ENCODE measurements around the gene ENO4.
A peak's percentile ranks its signal among the peaks of the same experiment; 100 is the strongest.

The ENO4 gene, protein sequence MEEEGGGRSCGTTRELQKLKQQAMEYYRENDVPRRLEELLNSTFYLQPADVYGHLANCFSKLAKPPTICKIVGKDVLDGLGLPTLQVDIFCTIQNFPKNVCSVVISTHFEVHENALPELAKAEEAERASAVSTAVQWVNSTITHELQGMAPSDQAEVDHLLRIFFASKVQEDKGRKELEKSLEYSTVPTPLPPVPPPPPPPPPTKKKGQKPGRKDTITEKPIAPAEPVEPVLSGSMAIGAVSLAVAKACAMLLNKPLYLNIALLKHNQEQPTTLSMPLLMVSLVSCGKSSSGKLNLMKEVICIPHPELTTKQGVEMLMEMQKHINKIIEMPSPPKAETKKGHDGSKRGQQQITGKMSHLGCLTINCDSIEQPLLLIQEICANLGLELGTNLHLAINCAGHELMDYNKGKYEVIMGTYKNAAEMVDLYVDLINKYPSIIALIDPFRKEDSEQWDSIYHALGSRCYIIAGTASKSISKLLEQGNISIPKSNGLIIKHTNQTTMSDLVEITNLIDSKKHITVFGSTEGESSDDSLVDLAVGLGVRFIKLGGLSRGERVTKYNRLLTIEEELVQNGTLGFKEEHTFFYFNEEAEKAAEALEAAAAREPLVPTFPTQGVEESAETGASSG

GRCh38 chr10:116849248-116850057 is at the start of gene ENO4:
ENO4 (plus strand) TSS chr10:116849499; CDS start chr10:116849567, 68 bp downstream.
- DNase-seq (ENCODE audit: low read depth in 2 of 2), result peak in 1 of 2 donors; percentile 15

DNA sequence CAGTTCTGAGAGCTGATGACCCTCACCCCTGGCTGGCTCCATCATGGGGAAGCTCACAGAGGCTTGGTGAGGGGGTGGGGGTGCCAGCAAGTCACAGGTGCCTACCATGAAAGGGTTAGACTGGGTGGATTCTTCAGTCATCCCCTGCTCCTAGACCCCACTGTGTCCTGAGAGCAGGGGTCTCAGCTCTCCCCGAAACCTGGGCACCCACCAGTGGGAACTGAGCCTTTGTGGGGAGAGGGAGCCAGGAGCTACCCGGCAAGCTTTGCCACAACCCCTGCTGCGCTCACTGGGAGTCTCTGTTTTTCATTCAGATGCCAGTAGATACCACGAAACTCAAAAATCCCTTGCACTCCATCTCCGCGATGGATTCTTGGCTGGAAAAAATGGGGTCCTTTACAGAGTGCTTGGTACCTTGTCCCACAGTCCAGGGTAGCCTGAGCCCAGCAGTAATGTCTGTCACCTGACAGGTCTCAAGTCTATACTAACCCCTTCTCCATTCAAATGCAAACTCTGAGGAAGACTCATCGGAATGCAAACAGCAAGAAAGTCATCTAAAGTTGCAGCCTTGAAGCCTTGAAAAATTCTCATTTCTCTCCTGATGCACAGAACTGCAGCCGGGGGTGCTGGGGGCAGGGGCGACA is 48.9 kb upstream of the ENO4 start:
- DNase-seq (ENCODE audit: low read depth in 2 of 2), result no peak

DNA sequence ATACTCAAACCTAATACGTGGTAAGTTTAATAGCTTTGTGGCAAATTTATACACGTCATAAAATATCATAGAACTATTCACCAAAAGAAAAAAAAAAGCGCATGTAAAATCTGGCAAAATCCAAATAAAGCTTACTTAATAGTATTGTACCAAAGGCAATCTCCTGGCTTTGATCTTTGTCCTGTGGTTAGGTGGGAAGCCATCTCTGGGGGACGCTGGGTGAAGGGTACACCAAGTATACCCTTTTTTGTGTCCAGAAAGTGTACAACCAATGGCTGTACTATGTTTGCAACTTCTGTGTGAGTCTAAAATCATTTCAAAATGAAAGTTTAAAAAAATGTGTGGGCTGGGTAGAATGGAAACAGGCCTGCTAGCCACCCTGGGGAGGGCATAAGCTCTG is 47.6 kb upstream of the ENO4 start:
- DNase-seq (ENCODE audit: low read depth in 2 of 2), result no peak

DNA sequence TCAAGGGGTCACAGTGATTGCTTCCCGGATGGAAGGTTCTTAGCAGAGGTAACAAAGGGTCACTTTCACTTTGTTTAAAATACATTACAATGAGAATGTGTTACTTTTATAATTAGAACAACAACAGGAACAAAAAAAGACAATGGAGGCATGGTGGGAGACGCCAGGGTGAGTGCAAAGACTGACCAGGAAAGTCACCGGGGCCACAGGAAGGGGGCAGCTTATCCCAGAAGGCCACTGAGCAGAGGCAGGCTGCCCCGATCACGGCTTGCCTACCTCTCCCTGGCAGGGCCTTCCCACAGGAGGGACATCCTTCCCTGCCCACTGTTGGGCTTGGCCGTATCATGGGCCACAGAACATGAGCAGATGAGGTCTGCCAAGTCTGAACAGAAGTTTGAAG is 46.8 kb upstream of the ENO4 start:
- no peak for DNase-seq (ENCODE audit: low read depth in 2 of 2)

DNA sequence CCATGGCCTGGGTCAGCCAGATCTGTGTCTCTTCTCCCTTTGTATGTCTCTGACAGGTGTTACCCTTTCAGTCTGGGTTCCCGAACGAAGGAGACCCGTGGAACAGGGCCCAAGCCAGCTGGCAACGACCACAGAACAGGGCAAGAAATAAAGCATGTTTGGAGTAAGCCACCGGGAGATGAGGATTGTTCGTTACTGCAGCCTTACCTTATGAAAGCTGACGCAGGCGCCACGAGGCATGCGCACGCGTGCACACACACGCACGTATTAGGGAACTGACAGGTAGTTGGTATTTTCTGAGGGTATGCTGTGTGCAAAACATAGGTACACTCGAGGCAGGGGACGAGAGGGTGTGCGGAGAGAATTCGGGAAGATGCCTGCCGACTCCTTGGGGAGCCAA is 46.4 kb upstream of the ENO4 start:
- DNase-seq (ENCODE audit: low read depth in 2 of 2), result no peak

GRCh38 chr10:116803451-116804249 is 45.6 kb upstream of the ENO4 start:
- DNase-seq (ENCODE audit: low read depth in 2 of 2), result no peak

DNA sequence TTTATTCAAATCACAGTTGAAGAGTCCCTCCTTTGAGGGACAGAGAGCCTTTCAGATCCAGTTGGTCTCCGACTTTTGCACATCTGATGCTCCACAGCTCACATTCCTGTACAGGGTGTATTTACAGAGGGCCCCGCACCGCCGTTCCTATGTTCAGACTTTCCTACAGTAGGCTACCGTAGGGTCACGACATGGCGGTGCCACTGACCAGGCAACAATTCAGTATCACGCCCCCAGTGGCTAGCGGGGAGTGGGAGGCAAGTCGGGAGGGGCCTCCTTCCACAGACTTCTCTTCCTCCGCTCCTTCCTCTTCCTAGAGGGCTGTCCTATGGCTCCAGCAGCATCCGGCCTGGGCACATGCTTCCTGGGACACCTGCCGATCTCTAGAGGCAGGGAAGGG is 40.6 kb upstream of the ENO4 start:
- DNase-seq (ENCODE audit: low read depth in 2 of 2), result no peak

- DNase-seq (ENCODE audit: low read depth in 2 of 2), result no peak
These were observed 39.7 kb upstream of the ENO4 start for GRCh38 chr10:116809483-116810119.

- DNase-seq (ENCODE audit: low read depth in 2 of 2), result no peak
These were observed 39.2 kb upstream of the ENO4 start for GRCh38 chr10:116810120-116810500.

DNA sequence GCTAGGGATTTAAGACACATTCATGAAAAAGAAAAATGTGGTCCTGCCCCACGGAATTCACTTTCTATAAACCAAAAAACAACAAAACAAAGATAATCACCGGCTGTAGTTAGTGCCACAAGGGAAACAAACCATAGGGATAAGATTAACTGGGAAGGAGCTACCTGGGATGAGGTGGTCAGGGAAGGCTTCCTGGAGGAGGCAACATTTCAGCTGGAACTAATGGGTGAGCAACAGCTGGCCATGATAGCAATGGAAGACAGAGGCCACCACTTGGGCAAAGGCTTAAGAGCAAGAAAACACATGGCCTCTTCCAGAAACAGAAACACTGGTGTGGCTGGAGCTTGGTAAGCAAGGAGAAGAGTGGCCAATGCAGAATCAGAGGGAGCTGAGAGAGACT is 38.4 kb upstream of the ENO4 start:
- no peak for DNase-seq (ENCODE audit: low read depth in 2 of 2)

DNA sequence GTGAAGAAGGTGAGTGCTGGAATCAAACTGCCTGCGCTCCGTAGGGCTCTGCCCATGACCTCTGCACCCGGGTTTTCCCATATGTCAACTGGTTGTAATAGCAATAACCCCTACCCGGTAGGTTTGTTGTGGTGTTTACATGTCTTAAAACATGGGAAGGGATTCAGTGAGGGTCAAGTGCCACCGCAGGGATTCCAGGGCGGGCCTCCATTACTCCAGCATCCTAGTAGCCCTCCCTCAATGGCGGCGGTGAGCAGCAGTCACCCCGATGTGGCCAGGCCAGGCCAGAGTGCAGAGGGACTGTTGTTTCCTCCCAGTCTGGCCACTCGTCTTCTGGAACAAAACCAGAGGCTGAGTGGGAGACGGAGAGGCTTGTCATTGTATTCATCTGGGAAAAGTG is 37.6 kb upstream of the ENO4 start:
- no peak for DNase-seq (ENCODE audit: low read depth in 2 of 2)

GRCh38 chr10:116815641-116816415 is 33.5 kb upstream of the ENO4 start:
- DNase-seq (ENCODE audit: low read depth in 2 of 2), result no peak

- DNase-seq (ENCODE audit: low read depth in 2 of 2), result no peak
These were observed 32.1 kb upstream of the ENO4 start for GRCh38 chr10:116817178-116817577.

DNA sequence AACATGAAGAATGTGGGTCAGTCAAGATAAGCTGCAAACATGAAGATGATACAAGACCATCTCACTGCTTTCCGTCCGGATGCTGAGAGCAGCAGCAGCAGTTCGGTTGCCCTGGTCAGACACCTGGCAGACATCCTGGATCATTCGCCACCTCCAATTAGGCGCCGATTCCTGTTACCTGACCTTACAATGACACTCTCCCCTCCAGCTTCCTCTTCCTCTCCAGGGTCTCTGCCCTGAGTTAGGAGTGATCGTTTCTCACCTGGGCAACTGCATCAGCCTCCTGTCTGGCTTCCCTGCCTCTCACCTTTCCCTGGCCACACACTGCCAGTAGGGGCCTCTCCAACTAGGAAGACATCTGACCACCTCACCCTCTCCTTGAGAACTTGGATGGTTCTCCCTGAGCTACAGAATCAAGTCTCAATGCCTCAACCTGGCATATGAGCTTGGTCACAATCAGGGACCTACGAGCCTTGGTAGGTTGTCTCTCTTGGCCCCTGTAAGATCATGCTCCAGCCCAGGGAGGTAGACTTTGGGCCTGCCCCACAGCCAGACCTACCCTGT is 31.4 kb upstream of the ENO4 start:
- DNase-seq (ENCODE audit: low read depth in 2 of 2), result no peak

GRCh38 chr10:116819999-116820677 is 29.2 kb upstream of the ENO4 start:
- no peak for DNase-seq (ENCODE audit: low read depth in 2 of 2)

GRCh38 chr10:116825901-116826300 is 23.4 kb upstream of the ENO4 start:
- no peak for DNase-seq (ENCODE audit: low read depth in 2 of 2)

GRCh38 chr10:116826803-116827202 is 22.5 kb upstream of the ENO4 start:
- DNase-seq (ENCODE audit: low read depth in 2 of 2), result no peak

DNA sequence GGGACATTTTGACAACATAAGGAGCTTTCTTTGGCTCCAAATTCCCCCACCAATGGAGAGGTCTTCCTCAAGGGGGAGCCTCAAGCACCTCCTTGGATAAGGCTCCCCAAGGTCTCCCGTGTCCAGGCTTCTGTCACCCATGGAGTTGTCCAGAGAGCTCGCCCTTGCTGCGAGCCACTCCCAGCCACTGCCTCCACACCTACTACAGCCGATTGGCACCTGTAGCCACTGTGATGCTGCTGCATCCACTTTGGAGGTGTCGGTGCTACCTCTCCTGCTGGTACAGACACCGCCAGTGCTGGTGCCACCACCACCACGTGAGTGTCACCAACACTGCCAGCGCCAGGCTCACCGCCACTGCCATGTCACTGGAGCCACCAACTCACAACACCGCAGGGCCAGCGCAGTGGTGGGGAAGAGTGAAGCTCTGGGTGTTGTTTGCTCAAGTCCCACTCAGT is 22.1 kb upstream of the ENO4 start:
- no peak for DNase-seq (ENCODE audit: low read depth in 2 of 2)

- no peak for DNase-seq (ENCODE audit: low read depth in 2 of 2)
These were observed 21.2 kb upstream of the ENO4 start for GRCh38 chr10:116828116-116828515.
